GM12874 (cell line): ENCODE measurements around the gene CDK6.

ENCODE experiments used
- CTCF ChIP-seq: IDR thresholded peaks from 2 replicates; pipeline ENCODE4 v1.5.1; 2011; ENCODE audit warnings: low read depth, mild to moderate bottlenecking, control low read depth, low read length, moderate library complexity; ENCODE audit not compliant: insufficient read depth

CDK6 gene

GRCh38 chr7:92736870-92737269 is 99.5 kb downstream of the CDK6 start:
- TF ChIP-seq CTCF = no peak

- TF ChIP-seq CTCF = no peak
Measured at GRCh38 chr7:92735707-92736106, 100.7 kb downstream of the CDK6 start.

GRCh38 chr7:92732316-92733036 is 103.9 kb downstream of the CDK6 start:
- TF ChIP-seq CTCF = no peak

GRCh38 chr7:92731335-92732063 is 104.9 kb downstream of the CDK6 start:
- no peak for TF ChIP-seq CTCF

GRCh38 chr7:92730808-92731207 is 105.6 kb downstream of the CDK6 start:
- no peak for TF ChIP-seq CTCF

GRCh38 chr7:92729751-92730150 is 106.6 kb downstream of the CDK6 start:
- no peak for TF ChIP-seq CTCF

- no peak for TF ChIP-seq CTCF
Measured at GRCh38 chr7:92729172-92729571, 107.2 kb downstream of the CDK6 start.
